A549 (cell line): ENCODE measurements around the gene BICD2. TPM values are rescaled to one million over a fixed set of nuclear protein-coding genes. Genes with fewer than 3 reads are reported as not detected.
A peak's percentile ranks its signal among the peaks of the same experiment; 100 is the strongest.

Source experiments
- ATAC-seq, 2 experiments: fragments of 200-7000 bp in 1 of 2; fragments of >200 bp in 1 of 2; cut with Nextera tagmentation in 1 of 2; cut with Tn5 transposase in 1 of 2; 3 replicates each; pipeline versions ENCODE4 v1.8.0 to v1.9.1; 2018 to 2020; ENCODE audit warnings: mild to moderate bottlenecking in 1 of 2, moderate library complexity in 1 of 2
- CTCF ChIA-PET: fragments of 300-600 bp; sonication (Branson Sonifier 250); formaldehyde crosslinking; extraction: SDS; loops from one replicate; lab custom pipeline; 2021; ENCODE audit warnings: antibody characterized with exemption, inconsistent platforms; lab: Yijun Ruan, JAX
- POLR2A ChIA-PET: fragments of 350-600 bp; formaldehyde crosslinking; extraction: SDS; loops from one replicate; lab custom pipeline; 2021; ENCODE audit warnings: antibody characterized with exemption, inconsistent platforms; lab: Yijun Ruan, JAX
- DNase-seq, 2 experiments: peaks; one replicate each; pipeline versions ENCODE4 v3.0.0 to v3.0.0-alpha.2; 2011 to 2016; ENCODE audit warnings: low read depth in 1 of 2, low spot score in 1 of 2
- FAIRE-seq: peaks from 2 replicates; lab custom pipeline; 2011; peaks lifted over from hg19 to GRCh38; lab: Jason Lieb, UNC
- H3K27ac ChIP-seq, 2 experiments: fragments of >200 bp; sonication (Bioruptor Twin); formaldehyde crosslinking; 3 replicates each; pipeline ENCODE4 v1.5.1; 2016 to 2017
- H3K4me1 ChIP-seq: fragments of >200 bp; sonication (Bioruptor Twin); formaldehyde crosslinking; 3 replicates; pipeline ENCODE4 v1.6.1; 2016
- H3K4me2 ChIP-seq: fragments of >200 bp; sonication (Bioruptor Twin); formaldehyde crosslinking; 3 replicates; pipeline ENCODE4 v1.6.1; 2016
- H3K4me3 ChIP-seq: fragments of >200 bp; sonication (Bioruptor Twin); formaldehyde crosslinking; 3 replicates; pipeline ENCODE4 v1.5.1; 2016
- H3K9me3 ChIP-seq: fragments of >200 bp; sonication (Bioruptor Twin); formaldehyde crosslinking; 3 replicates; pipeline ENCODE4 v1.6.1; 2016
- ATOH8 ChIP-seq: fragments of 250-450 bp; sonication (Bioruptor Pico); IDR thresholded peaks from 2 replicates; pipeline ENCODE4 v1.5.0; 2020; ENCODE audit warnings: low read depth, mild to moderate bottlenecking, moderate library complexity
- BHLHE40 ChIP-seq: IDR thresholded peaks from 2 replicates; pipeline ENCODE4 v1.6.1; 2012; ENCODE audit warnings: low read depth, low read length, inconsistent platforms
- CBX2 ChIP-seq: fragments of 200-600 bp; sonication (generic); IDR thresholded peaks from 2 replicates; pipeline ENCODE4 v1.6.1; 2016; ENCODE audit warnings: low read depth, mild to moderate bottlenecking, borderline replicate concordance
- CEBPB ChIP-seq, 2 experiments: fragments of >200 bp in 1 of 2; sonication (Bioruptor Twin) in 1 of 2; formaldehyde crosslinking in 1 of 2; IDR thresholded peaks; 2 replicates each; pipeline ENCODE4 v1.6.1; 2012 to 2016
- EP300 ChIP-seq, 2 experiments: fragments of >200 bp; sonication (Bioruptor Twin); formaldehyde crosslinking; IDR thresholded peaks; 2 replicates in 1 of 2; 3 replicates in 1 of 2; pipeline ENCODE4 v1.6.1; 2016 to 2017
- ESRRA ChIP-seq: fragments of 150-350 bp; IDR thresholded peaks from 2 replicates; pipeline ENCODE4 v1.6.1; 2014; ENCODE audit warnings: mild to moderate bottlenecking, low read length, borderline replicate concordance
- FOSL2 ChIP-seq, 2 experiments: fragments of 450-650 bp in 1 of 2; fragments of >200 bp in 1 of 2; sonication (Bioruptor Twin) in 1 of 2; formaldehyde crosslinking; IDR thresholded peaks; 2 replicates each; pipeline versions ENCODE4 v1.5.0 to v1.6.1; 2016 to 2020; ENCODE audit warnings: mild to moderate bottlenecking in 1 of 2, moderate library complexity in 1 of 2
- GATA3 ChIP-seq: IDR thresholded peaks from 2 replicates; pipeline ENCODE4 v1.6.1; 2012; ENCODE audit warnings: borderline replicate concordance
- HMGXB4 ChIP-seq: fragments of 250-450 bp; sonication (Bioruptor Pico); IDR thresholded peaks from 2 replicates; pipeline ENCODE4 v1.5.0; 2021; ENCODE audit warnings: mild to moderate bottlenecking, moderate library complexity, borderline replicate concordance
- HOXA7 ChIP-seq: fragments of 250-450 bp; sonication (Bioruptor Pico); IDR thresholded peaks from 2 replicates; pipeline ENCODE4 v1.5.0; 2020; ENCODE audit warnings: mild to moderate bottlenecking, moderate library complexity
- JUNB ChIP-seq: fragments of >200 bp; sonication (Bioruptor Twin); formaldehyde crosslinking; IDR thresholded peaks from 2 replicates; pipeline ENCODE4 v1.6.1; 2016
- KDM1A ChIP-seq: fragments of 200-600 bp; sonication (generic); IDR thresholded peaks from 2 replicates; pipeline ENCODE4 v1.6.1; 2016; ENCODE audit warnings: low read depth, mild to moderate bottlenecking
- KDM5A ChIP-seq: fragments of 200-600 bp; sonication (generic); IDR thresholded peaks from 2 replicates; pipeline ENCODE4 v1.6.1; 2016; ENCODE audit warnings: antibody characterized with exemption, mild to moderate bottlenecking
- RFX5 ChIP-seq: fragments of 450-650 bp; IDR thresholded peaks from 2 replicates; pipeline ENCODE4 v1.7.1; 2014; ENCODE audit warnings: antibody characterized with exemption, mild to moderate bottlenecking, moderate library complexity
- RNF2 ChIP-seq: fragments of 200-600 bp; sonication (generic); IDR thresholded peaks from 2 replicates; pipeline ENCODE4 v1.6.1; 2016; ENCODE audit warnings: low read depth, mild to moderate bottlenecking, antibody characterized with exemption, moderate library complexity, borderline replicate concordance
- TFCP2L1 ChIP-seq: fragments of 250-450 bp; sonication (Bioruptor Pico); IDR thresholded peaks from 2 replicates; pipeline ENCODE4 v1.5.0; 2021; ENCODE audit warnings: mild to moderate bottlenecking
- USF2 ChIP-seq: fragments of 450-650 bp; IDR thresholded peaks from 2 replicates; pipeline ENCODE4 v1.6.1; 2014; ENCODE audit warnings: antibody characterized with exemption
- WGBS: methylation state at CpG from one replicate; pipeline ENCODE4 v1.1.6; 2017; ENCODE audit errors: missing lambda C conversion rate; 5-methylcytosine and 5-hydroxymethylcytosine counted together
- polyA plus RNA-seq, 4 experiments: library from polyadenylated mRNA; depleted of rRNA in 3 of 4; stranded (reverse); fragments of >200 nt; fragmentation: RNase III in 1 of 4; extraction: RNeasy Plus Mini Kit Qiagen cat#74134 plus additional on column Dnase treatment in 1 of 4; gene quantifications; 2 replicates in 3 of 4; 3 replicates in 1 of 4; pipeline ENCODE4 v1.2.3, GENCODE V29; 2011 to 2017
- TF ChIP-seq, protein P1 (sequence below): fragments of >200 bp; sonication (Bioruptor Twin); formaldehyde crosslinking; IDR thresholded peaks from 3 replicates; pipeline ENCODE4 v1.6.1; 2016

BICD2 gene
- polyA plus RNA-seq, 2 of the 4 experiments (the other 2 are of a cell fraction), result 10.2 to 26.1 TPM

- no peak for FAIRE-seq
- ChIA-PET POLR2A (interaction anchor here (0.6 kb wide), 1 partner anchor 68 kb away, joined by 7 read pairs; no protein-coding TSS in a partner anchor), CTCF (interaction anchor here (0.6 to 9.0 kb wide), 14 partner anchors 9 to 73 kb away, joined by 3 to 138 read pairs (median 4); partner anchors contain the start of genes BICD2 and IPPK)
- Histone ChIP-seq H3K4me1 (no peaks in the 10 kb centered on the region), H3K27ac (no peak overlapping the region), H3K4me2 (no peak overlapping the region), H3K4me3 (no peak overlapping the region), H3K9me3 (no peaks in the 10 kb centered on the region)
- 96% methylated on average over 27 of the region's 40 CpGs for WGBS
- no peak for ATAC-seq
- no peak for TF ChIP-seq JUNB
- TF ChIP-seq BHLHE40, result no peak
- TF ChIP-seq RNF2, result no peak
- TF ChIP-seq HOXA7 (CRISPR knock-in tag), result no peak
- no peak for TF ChIP-seq HMGXB4 (CRISPR knock-in tag)
- TF ChIP-seq USF2, result no peak
- TF ChIP-seq ATOH8 (CRISPR knock-in tag), result no peak
- no peak for TF ChIP-seq TFCP2L1 (CRISPR knock-in tag)
- no peak for TF ChIP-seq GATA3
- TF ChIP-seq CBX2, result no peak
- no peak for TF ChIP-seq ESRRA
- TF ChIP-seq, protein P1, sequence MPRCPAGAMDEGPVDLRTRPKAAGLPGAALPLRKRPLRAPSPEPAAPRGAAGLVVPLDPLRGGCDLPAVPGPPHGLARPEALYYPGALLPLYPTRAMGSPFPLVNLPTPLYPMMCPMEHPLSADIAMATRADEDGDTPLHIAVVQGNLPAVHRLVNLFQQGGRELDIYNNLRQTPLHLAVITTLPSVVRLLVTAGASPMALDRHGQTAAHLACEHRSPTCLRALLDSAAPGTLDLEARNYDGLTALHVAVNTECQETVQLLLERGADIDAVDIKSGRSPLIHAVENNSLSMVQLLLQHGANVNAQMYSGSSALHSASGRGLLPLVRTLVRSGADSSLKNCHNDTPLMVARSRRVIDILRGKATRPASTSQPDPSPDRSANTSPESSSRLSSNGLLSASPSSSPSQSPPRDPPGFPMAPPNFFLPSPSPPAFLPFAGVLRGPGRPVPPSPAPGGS, result no peak
- TF ChIP-seq RFX5, result no peak
- no peak for TF ChIP-seq FOSL2 (IDR thresholded peaks at IDR 0.05)
- no peak for TF ChIP-seq FOSL2 (CRISPR knock-in tag; IDR thresholded peaks at IDR 0.05)
- no peak for TF ChIP-seq CEBPB (IDR thresholded peaks at IDR 0.05)
- DNase-seq, result no peak
Observed at GRCh38 chr9:92718086-92719001, 46.3 kb downstream of the BICD2 start.

DNA sequence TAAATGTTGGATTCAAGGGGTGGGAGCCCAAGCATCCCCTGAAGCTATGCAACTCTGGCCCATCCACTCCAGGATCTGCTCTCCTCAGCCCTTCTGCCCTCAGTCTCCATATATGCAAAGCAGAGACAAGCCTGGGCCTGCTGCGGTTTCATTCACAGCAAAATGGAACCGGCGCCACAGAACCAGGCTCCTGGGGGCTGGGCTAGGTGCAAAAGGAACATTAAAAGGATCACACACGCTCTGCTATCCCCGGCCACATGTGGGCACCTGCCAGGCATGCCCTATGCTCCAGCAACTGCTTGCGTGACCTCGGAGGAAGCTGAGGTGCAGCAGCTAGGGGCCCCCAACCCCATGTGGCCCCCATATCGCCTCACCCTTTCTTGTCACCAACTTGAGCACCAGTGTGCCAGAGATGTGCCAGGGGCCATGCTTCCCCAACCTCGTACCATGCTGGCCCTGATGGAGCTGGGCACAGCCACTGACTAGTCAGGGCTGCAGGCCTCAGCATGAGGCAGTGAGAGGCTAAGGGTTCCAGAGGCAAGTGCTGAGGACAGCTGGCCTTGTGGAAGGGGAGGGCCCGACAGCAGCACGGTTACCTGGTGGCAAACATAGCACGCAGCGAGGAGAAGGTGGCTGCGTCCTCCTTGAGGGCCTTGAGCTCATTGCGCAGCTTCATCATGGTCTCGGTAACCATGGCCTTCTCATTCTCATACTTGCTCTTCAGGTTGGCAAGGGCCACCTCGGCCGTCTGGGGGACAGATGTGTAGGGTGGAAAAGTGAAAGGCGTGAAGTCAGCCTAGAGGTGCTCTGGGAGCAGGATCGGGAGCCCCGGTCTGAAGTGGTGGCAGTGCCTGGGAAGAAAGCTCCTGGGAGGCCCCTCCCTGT is 47.2 kb downstream of the BICD2 start:
- no peak for FAIRE-seq
- Histone ChIP-seq H3K4me2 (no peak overlapping the region), H3K4me1 (no peaks in the 10 kb centered on the region), H3K27ac (no peak overlapping the region), H3K9me3 (no peaks in the 10 kb centered on the region)
- WGBS, result 90% methylated on average over 21 of the region's 21 CpGs
- ChIA-PET CTCF (interaction anchor here (0.6 to 9.0 kb wide), 24 partner anchors 9 to 1884 kb away, joined by 3 to 138 read pairs (median 4); partner anchors contain the start of genes BICD2 and IPPK), POLR2A (interaction anchor here (0.6 kb wide), 1 partner anchor 69 kb away, joined by 7 read pairs; no protein-coding TSS in a partner anchor)
- DNase-seq, result no peak
- no peak for TF ChIP-seq RFX5
- TF ChIP-seq GATA3, result no peak
- no peak for TF ChIP-seq EP300 (IDR thresholded peaks at IDR 0.05)
- TF ChIP-seq FOSL2 (IDR thresholded peaks at IDR 0.05), result no peak
- TF ChIP-seq FOSL2 (CRISPR knock-in tag; IDR thresholded peaks at IDR 0.05), result no peak
- TF ChIP-seq KDM1A, result no peak
- no peak for TF ChIP-seq KDM5A
- TF ChIP-seq, all 56 proteins: peak for 0
- H3K4me3 ChIP-seq, result no peak overlapping the region
- peak in 1 of 2 experiments; percentile 30; a peak in 3 of 6 replicates for ATAC-seq
